Measurements from ENCODE around the gene SMYD3. TPM values are rescaled to one million over a fixed set of nuclear protein-coding genes. Genes with fewer than 3 reads are reported as not detected.

SMYD3 gene
- total and polyA plus RNA-seq, 9 of the 15 experiments (the other 6 are each of a cell fraction or from before 2014, with no cell fraction given), result 128 to 440 (median 197) TPM

GRCh38 chr1:246214708-246215509 is 292.2 kb downstream of the SMYD3 start (continued):
- TF ChIP-seq PHF21A (IDR thresholded peaks at IDR 0.05; ENCODE audit: borderline replicate concordance, low read depth) (no peak), CCAR2 (IDR thresholded peaks at IDR 0.05; ENCODE audit: low read depth, low read length) (no peak), BDP1 (IDR thresholded peaks at IDR 0.05; ENCODE audit: insufficient read depth, insufficient read length) (no peak), PURB (CRISPR knock-in tag; IDR thresholded peaks at IDR 0.05; ENCODE audit: low read depth) (no peak), SUPT5H (IDR thresholded peaks at IDR 0.05) (no peak), SP2 (IDR thresholded peaks at IDR 0.05; ENCODE audit: extremely low read depth, low read depth, low read length, poor library complexity, severe bottlenecking) (no peak), HMG20A (CRISPR knock-in tag; conservative IDR thresholded peaks at IDR 0.05) (no peak), ATF7 (IDR thresholded peaks at IDR 0.05) (peak; percentile 89), BRF2 (IDR thresholded peaks at IDR 0.05; ENCODE audit: borderline replicate concordance, insufficient read depth, insufficient read length) (no peak), RBFOX2 (IDR thresholded peaks at IDR 0.05; ENCODE audit: low read depth, low read length) (0 out of 2 replicates have a peak, but pooled peaks have one; percentile 29), STAG1 (CRISPR knock-in tag; IDR thresholded peaks at IDR 0.05; ENCODE audit: borderline replicate concordance) (no peak), RERE (CRISPR knock-in tag; IDR thresholded peaks at IDR 0.05; ENCODE audit: borderline replicate concordance) (no peak), CBX2 (IDR thresholded peaks at IDR 0.05; ENCODE audit: insufficient read depth, low read length, poor library complexity, severe bottlenecking) (no peak), ZNF551 (CRISPR knock-in tag; IDR thresholded peaks at IDR 0.05) (no peak), PTRF (tag; IDR thresholded peaks at IDR 0.05) (no peak), TCF7 (IDR thresholded peaks at IDR 0.05; ENCODE audit: borderline replicate concordance) (no peak), ZNF282 (CRISPR knock-in tag; IDR thresholded peaks at IDR 0.05) (no peak), FOXK1 (CRISPR knock-in tag; IDR thresholded peaks at IDR 0.05; ENCODE audit: borderline replicate concordance) (no peak), CXXC5 (CRISPR knock-in tag; IDR thresholded peaks at IDR 0.05) (peak; percentile 91), GTF2E2 (tag; IDR thresholded peaks at IDR 0.05) (no peak; the same call in 1 of the 2 replicates), OTX1 (CRISPR knock-in tag; IDR thresholded peaks at IDR 0.05) (peak; percentile 78; the same call in 1 of the 2 replicates)

Measured in K562 (cell line).